Esophagus squamous epithelium (tissue), 5 donors: ENCODE data around the gene ABCD2. TPM values are rescaled to one million over a fixed set of nuclear protein-coding genes. Genes with fewer than 3 reads are reported as not detected.

Source experiments
- DNase-seq: peaks from one replicate; lab custom pipeline; 2025; lab: John Stamatoyannopoulos, UW
- H3K27ac ChIP-seq, 4 donors: fragments of 200-600 bp; sonication (generic); one replicate each; pipeline ENCODE4 v1.5.1; 2016 to 2019; ENCODE audit warnings: mild to moderate bottlenecking in 1 of 4
- H3K27me3 ChIP-seq, 4 donors: fragments of 200-600 bp; sonication (generic); 1 replicate in 3 of 4; 2 replicates in 1 of 4; pipeline versions ENCODE4 v1.5.1 to v1.6.0; 2017 to 2021; ENCODE audit warnings: antibody characterized with exemption in 1 of 4
- H3K36me3 ChIP-seq, 3 donors: fragments of 200-600 bp; sonication (generic); one replicate each; pipeline ENCODE4 v1.5.1; 2016 to 2019
- H3K4me1 ChIP-seq, 3 donors: fragments of 200-600 bp; sonication (generic); one replicate each; pipeline ENCODE4 v1.5.1; 2017 to 2019
- H3K4me3 ChIP-seq, 4 donors: fragments of 200-600 bp; sonication (generic); 1 replicate in 3 of 4; 2 replicates in 1 of 4; pipeline ENCODE4 v1.5.1; 2016 to 2019; ENCODE audit warnings: mild to moderate bottlenecking in 2 of 4, moderate library complexity in 1 of 4
- H3K9me3 ChIP-seq, 3 donors: fragments of 200-600 bp; sonication (generic); one replicate each; pipeline ENCODE4 v1.5.1; 2016 to 2019
- CTCF ChIP-seq, 6 experiments: fragments of 450-650 bp in 4 of 6; fragments of 200-600 bp in 2 of 6; sonication (generic) in 2 of 6; IDR thresholded peaks; one replicate each; pipeline ENCODE4 v1.5.1; 2016 to 2019; ENCODE audit warnings: antibody characterized with exemption in 6 of 6, mild to moderate bottlenecking in 4 of 6, moderate library complexity in 4 of 6
- POLR2A ChIP-seq, 4 donors: fragments of 450-650 bp; IDR thresholded peaks; one replicate each; pipeline ENCODE4 v1.6.1; 2017; ENCODE audit warnings: antibody characterized with exemption in 4 of 4, mild to moderate bottlenecking in 4 of 4, moderate library complexity in 3 of 4
- WGBS, 2 donors: methylation state at CpG; one replicate each; pipeline ENCODE4 v1.1.5; 2018; 5-methylcytosine and 5-hydroxymethylcytosine counted together
- intact Hi-C: fragments of 100-400 bp; cut with DNase I; formaldehyde crosslinking; loops from one replicate; pipeline ENCODE4 v1.15.0; 2022
- total RNA-seq, 4 donors: library from RNA; depleted of rRNA; stranded (reverse); fragments of >200 nt; gene quantifications; one replicate each; pipeline ENCODE4 v1.1.0, GENCODE V29; 2016
- donor health status: DM: yes; HTN: yes; CAD: no.

ABCD2 gene
- total RNA-seq, 4 donors from 2014 or later, result 0.09 to 0.38 (median 0.12) TPM

GRCh38 chr12:39575498-39575875 is 44.1 kb downstream of the ABCD2 start:
- H3K27ac ChIP-seq, result no peak overlapping the region
- intact Hi-C loops, result no loop called here

GRCh38 chr12:39574785-39575497 is 44.7 kb downstream of the ABCD2 start:
- no peaks in the 10 kb centered on the region for H3K9me3 ChIP-seq
- H3K4me3 ChIP-seq, result no peak overlapping the region
- no peaks in the 10 kb centered on the region for H3K27me3 ChIP-seq
- H3K27ac ChIP-seq, result no peak overlapping the region
- no peaks in the 10 kb centered on the region for H3K4me1 ChIP-seq
- WGBS, 2 donors, result 57 to 62% methylated on average over 4 of the region's 4 CpGs
- intact Hi-C loops, result no loop called here
- DNase-seq, result no peak
- no peaks in the 10 kb centered on the region for H3K36me3 ChIP-seq
- no peak for TF ChIP-seq POLR2A (IDR thresholded peaks at IDR 0.05)
- no peak for TF ChIP-seq CTCF (IDR thresholded peaks at IDR 0.05)

More at GRCh38 chr12:39575498-39575875, 44.1 kb downstream of the ABCD2 start:
- Histone ChIP-seq H3K27me3 (no peaks in the 10 kb centered on the region), H3K4me1 (no peaks in the 10 kb centered on the region), H3K9me3 (no peaks in the 10 kb centered on the region), H3K36me3 (no peaks in the 10 kb centered on the region), H3K4me3 (no peak overlapping the region)
- TF ChIP-seq CTCF (IDR thresholded peaks at IDR 0.05) (no peak), POLR2A (IDR thresholded peaks at IDR 0.05) (no peak)
- 44 to 59% methylated on average over 1 of the region's 1 CpG for WGBS, 2 donors
- no peak for DNase-seq

- 95 to 100% methylated on average over 1 of the region's 1 CpG for WGBS, 2 donors
- intact Hi-C loops, result no loop called here
- Histone ChIP-seq H3K9me3 (peaks cover 0 to 3% (median 0%) of the 10 kb centered on the region in 3 donors), H3K4me1 (no peaks in the 10 kb centered on the region), H3K4me3 (no peak overlapping the region), H3K27me3 (no peaks in the 10 kb centered on the region), H3K27ac (no peak overlapping the region), H3K36me3 (no peaks in the 10 kb centered on the region)
- TF ChIP-seq POLR2A (IDR thresholded peaks at IDR 0.05), result no peak
- TF ChIP-seq CTCF (IDR thresholded peaks at IDR 0.05), result no peak
- no peak for DNase-seq
Observed at GRCh38 chr12:39574378-39574777, 45.2 kb downstream of the ABCD2 start.

GRCh38 chr12:39573971-39574370 is 45.6 kb downstream of the ABCD2 start:
- H3K27ac ChIP-seq, result no peak overlapping the region
- no peak overlapping the region for H3K4me3 ChIP-seq
- no peaks in the 10 kb centered on the region for H3K27me3 ChIP-seq
- no peaks in the 10 kb centered on the region for H3K4me1 ChIP-seq
- DNase-seq, result no peak
- intact Hi-C loops, result no loop called here
- 63% methylated on average over 2 of the region's 2 CpGs for WGBS, 2 donors
- TF ChIP-seq CTCF (IDR thresholded peaks at IDR 0.05) (no peak), POLR2A (IDR thresholded peaks at IDR 0.05) (no peak)
- H3K36me3 ChIP-seq, result no peaks in the 10 kb centered on the region
- peaks cover 0 to 7% (median 0%) of the 10 kb centered on the region in 3 donors for H3K9me3 ChIP-seq

GRCh38 chr12:39572551-39572950 is 47.1 kb downstream of the ABCD2 start:
- Histone ChIP-seq H3K36me3 (no peaks in the 10 kb centered on the region), H3K27me3 (no peaks in the 10 kb centered on the region), H3K4me1 (no peaks in the 10 kb centered on the region), H3K27ac (no peak overlapping the region), H3K9me3 (peaks cover 0 to 8% (median 0%) of the 10 kb centered on the region in 3 donors), H3K4me3 (no peak overlapping the region)
- intact Hi-C loops, result no loop called here
- DNase-seq, result no peak
- TF ChIP-seq POLR2A (IDR thresholded peaks at IDR 0.05) (no peak), CTCF (IDR thresholded peaks at IDR 0.05) (no peak)
